ENCODE measurements around the gene STAC.

- TF ChIP-seq, protein P1, sequence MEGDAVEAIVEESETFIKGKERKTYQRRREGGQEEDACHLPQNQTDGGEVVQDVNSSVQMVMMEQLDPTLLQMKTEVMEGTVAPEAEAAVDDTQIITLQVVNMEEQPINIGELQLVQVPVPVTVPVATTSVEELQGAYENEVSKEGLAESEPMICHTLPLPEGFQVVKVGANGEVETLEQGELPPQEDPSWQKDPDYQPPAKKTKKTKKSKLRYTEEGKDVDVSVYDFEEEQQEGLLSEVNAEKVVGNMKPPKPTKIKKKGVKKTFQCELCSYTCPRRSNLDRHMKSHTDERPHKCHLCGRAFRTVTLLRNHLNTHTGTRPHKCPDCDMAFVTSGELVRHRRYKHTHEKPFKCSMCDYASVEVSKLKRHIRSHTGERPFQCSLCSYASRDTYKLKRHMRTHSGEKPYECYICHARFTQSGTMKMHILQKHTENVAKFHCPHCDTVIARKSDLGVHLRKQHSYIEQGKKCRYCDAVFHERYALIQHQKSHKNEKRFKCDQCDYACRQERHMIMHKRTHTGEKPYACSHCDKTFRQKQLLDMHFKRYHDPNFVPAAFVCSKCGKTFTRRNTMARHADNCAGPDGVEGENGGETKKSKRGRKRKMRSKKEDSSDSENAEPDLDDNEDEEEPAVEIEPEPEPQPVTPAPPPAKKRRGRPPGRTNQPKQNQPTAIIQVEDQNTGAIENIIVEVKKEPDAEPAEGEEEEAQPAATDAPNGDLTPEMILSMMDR (IDR thresholded peaks at IDR 0.05 in 4 of 5, conservative IDR thresholded peaks at IDR 0.05 in 1 of 5): no peak
- no peak for TF ChIP-seq POLR2A (IDR thresholded peaks at IDR 0.05)
These were observed 97.4 kb downstream of the STAC start for GRCh38 chr3:36477655-36478054.

All from gastrocnemius medialis (tissue), 4 donors.